ENCODE results near the gene IL1R2. TPM values are rescaled to one million over a fixed set of nuclear protein-coding genes. Genes with fewer than 3 reads are reported as not detected.

Gene IL1R2
- total and polyA plus RNA-seq, 2 of the 13 experiments (the other 11 are each of a cell fraction or from before 2014, with no cell fraction given) = 3.6 to 7.3 TPM

- TF ChIP-seq, protein P1, sequence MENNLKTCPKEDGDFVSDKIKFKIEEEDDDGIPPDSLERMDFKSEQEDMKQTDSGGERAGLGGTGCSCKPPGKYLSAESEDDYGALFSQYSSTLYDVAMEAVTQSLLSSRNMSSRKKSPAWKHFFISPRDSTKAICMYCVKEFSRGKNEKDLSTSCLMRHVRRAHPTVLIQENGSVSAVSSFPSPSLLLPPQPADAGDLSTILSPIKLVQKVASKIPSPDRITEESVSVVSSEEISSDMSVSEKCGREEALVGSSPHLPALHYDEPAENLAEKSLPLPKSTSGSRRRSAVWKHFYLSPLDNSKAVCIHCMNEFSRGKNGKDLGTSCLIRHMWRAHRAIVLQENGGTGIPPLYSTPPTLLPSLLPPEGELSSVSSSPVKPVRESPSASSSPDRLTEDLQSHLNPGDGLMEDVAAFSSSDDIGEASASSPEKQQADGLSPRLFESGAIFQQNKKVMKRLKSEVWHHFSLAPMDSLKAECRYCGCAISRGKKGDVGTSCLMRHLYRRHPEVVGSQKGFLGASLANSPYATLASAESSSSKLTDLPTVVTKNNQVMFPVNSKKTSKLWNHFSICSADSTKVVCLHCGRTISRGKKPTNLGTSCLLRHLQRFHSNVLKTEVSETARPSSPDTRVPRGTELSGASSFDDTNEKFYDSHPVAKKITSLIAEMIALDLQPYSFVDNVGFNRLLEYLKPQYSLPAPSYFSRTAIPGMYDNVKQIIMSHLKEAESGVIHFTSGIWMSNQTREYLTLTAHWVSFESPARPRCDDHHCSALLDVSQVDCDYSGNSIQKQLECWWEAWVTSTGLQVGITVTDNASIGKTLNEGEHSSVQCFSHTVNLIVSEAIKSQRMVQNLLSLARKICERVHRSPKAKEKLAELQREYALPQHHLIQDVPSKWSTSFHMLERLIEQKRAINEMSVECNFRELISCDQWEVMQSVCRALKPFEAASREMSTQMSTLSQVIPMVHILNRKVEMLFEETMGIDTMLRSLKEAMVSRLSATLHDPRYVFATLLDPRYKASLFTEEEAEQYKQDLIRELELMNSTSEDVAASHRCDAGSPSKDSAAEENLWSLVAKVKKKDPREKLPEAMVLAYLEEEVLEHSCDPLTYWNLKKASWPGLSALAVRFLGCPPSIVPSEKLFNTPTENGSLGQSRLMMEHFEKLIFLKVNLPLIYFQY (CRISPR knock-in tag; IDR thresholded peaks at IDR 0.05; ENCODE audit: borderline replicate concordance) = peak; percentile 19; the same call in 1 of the 2 replicates
- TF ChIP-seq ZNF7 (CRISPR knock-in tag; IDR thresholded peaks at IDR 0.05) (peak; percentile 80), PLRG1 (conservative IDR thresholded peaks at IDR 0.05) (no peak), ZSCAN9 (CRISPR knock-in tag; IDR thresholded peaks at IDR 0.05; ENCODE audit: borderline replicate concordance) (peak; percentile 78; the same call in 1 of the 2 replicates), SOX6 (IDR thresholded peaks at IDR 0.05) (no peak), SOX6 (CRISPR knock-in tag; IDR thresholded peaks at IDR 0.05) (peak; percentile 63; the same call in 1 of the 2 replicates), HNF4G (IDR thresholded peaks at IDR 0.05; ENCODE audit: borderline replicate concordance, low read depth, low read length) (peak; percentile 48; the same call in 1 of the 2 replicates), HNF4G (CRISPR knock-in tag; IDR thresholded peaks at IDR 0.05; ENCODE audit: borderline replicate concordance, low read depth) (no peak), E2F1 (CRISPR knock-in tag; IDR thresholded peaks at IDR 0.05) (no peak), ZNF335 (CRISPR knock-in tag; IDR thresholded peaks at IDR 0.05) (0 out of 2 replicates have a peak, but pooled peaks have one; percentile 86), ZNF761 (CRISPR knock-in tag; conservative IDR thresholded peaks at IDR 0.05) (peak; percentile 87), ZBTB7A (CRISPR knock-in tag; IDR thresholded peaks at IDR 0.05) (peak; percentile 89), ZNF768 (CRISPR knock-in tag; IDR thresholded peaks at IDR 0.05) (peak; percentile 57; the same call in 1 of the 2 replicates), ZNF615 (CRISPR knock-in tag; IDR thresholded peaks at IDR 0.05; ENCODE audit: borderline replicate concordance) (no peak), RXRB (CRISPR knock-in tag; IDR thresholded peaks at IDR 0.05; ENCODE audit: borderline replicate concordance) (peak; percentile 97), SIX4 (CRISPR knock-in tag; IDR thresholded peaks at IDR 0.05) (0 out of 2 replicates have a peak, but pooled peaks have one; percentile 16), ZNF333 (CRISPR knock-in tag; IDR thresholded peaks at IDR 0.05; ENCODE audit: borderline replicate concordance) (no peak), ZNF253 (CRISPR knock-in tag; IDR thresholded peaks at IDR 0.05; ENCODE audit: borderline replicate concordance) (0 out of 2 replicates have a peak, but pooled peaks have one; percentile 85)
- TF ChIP-seq, protein P2, sequence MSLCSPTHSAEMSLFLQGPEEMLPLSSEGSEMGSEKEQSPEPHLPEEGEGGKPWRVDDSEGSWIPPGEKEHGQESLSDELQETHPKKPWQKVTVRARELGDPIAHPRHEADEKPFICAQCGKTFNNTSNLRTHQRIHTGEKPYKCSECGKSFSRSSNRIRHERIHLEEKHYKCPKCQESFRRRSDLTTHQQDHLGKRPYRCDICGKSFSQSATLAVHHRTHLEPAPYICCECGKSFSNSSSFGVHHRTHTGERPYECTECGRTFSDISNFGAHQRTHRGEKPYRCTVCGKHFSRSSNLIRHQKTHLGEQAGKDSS (CRISPR knock-in tag; IDR thresholded peaks at IDR 0.05; ENCODE audit: borderline replicate concordance, low read depth) = no peak
- TF ChIP-seq, protein P3, sequence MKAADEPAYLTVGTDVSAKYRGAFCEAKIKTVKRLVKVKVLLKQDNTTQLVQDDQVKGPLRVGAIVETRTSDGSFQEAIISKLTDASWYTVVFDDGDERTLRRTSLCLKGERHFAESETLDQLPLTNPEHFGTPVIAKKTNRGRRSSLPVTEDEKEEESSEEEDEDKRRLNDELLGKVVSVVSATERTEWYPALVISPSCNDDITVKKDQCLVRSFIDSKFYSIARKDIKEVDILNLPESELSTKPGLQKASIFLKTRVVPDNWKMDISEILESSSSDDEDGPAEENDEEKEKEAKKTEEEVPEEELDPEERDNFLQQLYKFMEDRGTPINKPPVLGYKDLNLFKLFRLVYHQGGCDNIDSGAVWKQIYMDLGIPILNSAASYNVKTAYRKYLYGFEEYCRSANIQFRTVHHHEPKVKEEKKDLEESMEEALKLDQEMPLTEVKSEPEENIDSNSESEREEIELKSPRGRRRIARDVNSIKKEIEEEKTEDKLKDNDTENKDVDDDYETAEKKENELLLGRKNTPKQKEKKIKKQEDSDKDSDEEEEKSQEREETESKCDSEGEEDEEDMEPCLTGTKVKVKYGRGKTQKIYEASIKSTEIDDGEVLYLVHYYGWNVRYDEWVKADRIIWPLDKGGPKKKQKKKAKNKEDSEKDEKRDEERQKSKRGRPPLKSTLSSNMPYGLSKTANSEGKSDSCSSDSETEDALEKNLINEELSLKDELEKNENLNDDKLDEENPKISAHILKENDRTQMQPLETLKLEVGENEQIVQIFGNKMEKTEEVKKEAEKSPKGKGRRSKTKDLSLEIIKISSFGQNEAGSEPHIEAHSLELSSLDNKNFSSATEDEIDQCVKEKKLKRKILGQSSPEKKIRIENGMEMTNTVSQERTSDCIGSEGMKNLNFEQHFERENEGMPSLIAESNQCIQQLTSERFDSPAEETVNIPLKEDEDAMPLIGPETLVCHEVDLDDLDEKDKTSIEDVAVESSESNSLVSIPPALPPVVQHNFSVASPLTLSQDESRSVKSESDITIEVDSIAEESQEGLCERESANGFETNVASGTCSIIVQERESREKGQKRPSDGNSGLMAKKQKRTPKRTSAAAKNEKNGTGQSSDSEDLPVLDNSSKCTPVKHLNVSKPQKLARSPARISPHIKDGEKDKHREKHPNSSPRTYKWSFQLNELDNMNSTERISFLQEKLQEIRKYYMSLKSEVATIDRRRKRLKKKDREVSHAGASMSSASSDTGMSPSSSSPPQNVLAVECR (CRISPR knock-in tag; IDR thresholded peaks at IDR 0.05; ENCODE audit: borderline replicate concordance) = peak; percentile 61; the same call in 1 of the 2 replicates
Observed at GRCh38 chr2:102063941-102064678, 72.3 kb downstream of the IL1R2 start (continued).
